SK-N-SH treated with all-trans-retinoic acid at 6 μM for 48 hours (cell line): ENCODE results near the gene TSPYL4.

ENCODE experiments used
- ATAC-seq: fragments of 200-7000 bp; cut with Tn5 transposase; 3 replicates; pipeline ENCODE4 v1.9.1; 2020; ENCODE audit warnings: mild to moderate bottlenecking, moderate library complexity
- ARNTL ChIP-seq: fragments of 450-650 bp; formaldehyde crosslinking; IDR thresholded peaks from 2 replicates; pipeline ENCODE4 v1.5.0; 2020; ENCODE audit warnings: low read depth, mild to moderate bottlenecking, moderate library complexity, borderline replicate concordance
- BACH2 ChIP-seq: fragments of 250-450 bp; sonication (Bioruptor Pico); IDR thresholded peaks from 2 replicates; pipeline ENCODE4 v1.9.0; 2021; ENCODE audit warnings: mild to moderate bottlenecking, borderline replicate concordance
- CREB5 ChIP-seq: fragments of 250-450 bp; sonication (Bioruptor Pico); IDR thresholded peaks from 2 replicates; pipeline ENCODE4 v1.5.1; 2020; ENCODE audit warnings: low read depth, mild to moderate bottlenecking, moderate library complexity
- CSRNP3 ChIP-seq: fragments of 250-450 bp; sonication (Bioruptor Pico); IDR thresholded peaks from 2 replicates; pipeline ENCODE4 v1.5.1; 2021; ENCODE audit warnings: mild to moderate bottlenecking, moderate library complexity
- ESRRG ChIP-seq: fragments of 250-450 bp; sonication (Bioruptor Pico); IDR thresholded peaks from 2 replicates; pipeline ENCODE4 v1.6.1; 2021; ENCODE audit warnings: mild to moderate bottlenecking
- GLIS3 ChIP-seq: fragments of 250-450 bp; sonication (Bioruptor Pico); IDR thresholded peaks from 2 replicates; pipeline ENCODE4 v1.5.0; 2020; ENCODE audit warnings: mild to moderate bottlenecking, moderate library complexity
- ISL1 ChIP-seq: fragments of 250-450 bp; sonication (Bioruptor Pico); IDR thresholded peaks from 2 replicates; pipeline ENCODE4 v2.1.2; 2022; ENCODE audit warnings: mild to moderate bottlenecking, moderate library complexity
- OSR1 ChIP-seq: fragments of 250-450 bp; sonication (Bioruptor Pico); IDR thresholded peaks from 2 replicates; pipeline ENCODE4 v1.8.0; 2022; ENCODE audit warnings: moderate library complexity, mild to moderate bottlenecking, inconsistent platforms
- PATZ1 ChIP-seq: fragments of 250-450 bp; sonication (Bioruptor Pico); IDR thresholded peaks from 2 replicates; pipeline ENCODE4 v1.8.0; 2020; ENCODE audit warnings: mild to moderate bottlenecking, moderate library complexity, borderline replicate concordance
- POU6F1 ChIP-seq: fragments of 250-450 bp; sonication (Bioruptor Pico); IDR thresholded peaks from 2 replicates; pipeline ENCODE4 v1.8.0; 2021; ENCODE audit warnings: low read depth, mild to moderate bottlenecking, moderate library complexity, borderline replicate concordance
- PPARA ChIP-seq: fragments of 250-450 bp; sonication (Bioruptor Pico); IDR thresholded peaks from 2 replicates; pipeline ENCODE4 v1.5.0; 2020; ENCODE audit warnings: mild to moderate bottlenecking, borderline replicate concordance
- TCF4 ChIP-seq: fragments of 250-450 bp; sonication (Bioruptor Pico); IDR thresholded peaks from 2 replicates; pipeline ENCODE4 v1.8.0; 2021; ENCODE audit warnings: mild to moderate bottlenecking, moderate library complexity, borderline replicate concordance
- TOX ChIP-seq: fragments of 250-450 bp; sonication (Bioruptor Pico); IDR thresholded peaks from 2 replicates; pipeline ENCODE4 v1.8.0; 2021; ENCODE audit warnings: mild to moderate bottlenecking, moderate library complexity, borderline replicate concordance
- TSHZ2 ChIP-seq: fragments of 250-450 bp; sonication (Bioruptor Pico); IDR thresholded peaks from 2 replicates; pipeline ENCODE4 v1.5.0; 2020; ENCODE audit warnings: mild to moderate bottlenecking, moderate library complexity
- ZC3H10 ChIP-seq: fragments of 250-450 bp; sonication (Bioruptor Pico); IDR thresholded peaks from 2 replicates; pipeline ENCODE4 v1.5.1; 2021; ENCODE audit warnings: mild to moderate bottlenecking, moderate library complexity
- ZFP3 ChIP-seq: fragments of 250-450 bp; sonication (Bioruptor Pico); IDR thresholded peaks from 2 replicates; pipeline ENCODE4 v1.5.0; 2020; ENCODE audit warnings: mild to moderate bottlenecking, moderate library complexity
- ZFP30 ChIP-seq: fragments of 450-650 bp; formaldehyde crosslinking; IDR thresholded peaks from 2 replicates; pipeline ENCODE4 v1.5.0; 2022; ENCODE audit warnings: mild to moderate bottlenecking, moderate library complexity
- ZNF565 ChIP-seq: fragments of 450-650 bp; formaldehyde crosslinking; conservative IDR thresholded peaks from 2 replicates; pipeline ENCODE4 v1.5.0; 2020; ENCODE audit warnings: low read depth, mild to moderate bottlenecking, moderate library complexity
- ZNF70 ChIP-seq: fragments of 450-650 bp; formaldehyde crosslinking; IDR thresholded peaks from 2 replicates; pipeline ENCODE4 v1.5.0; 2020; ENCODE audit warnings: mild to moderate bottlenecking, moderate library complexity
- ZNF8 ChIP-seq: fragments of 450-650 bp; formaldehyde crosslinking; IDR thresholded peaks from 2 replicates; pipeline ENCODE4 v1.5.0; 2020; ENCODE audit warnings: mild to moderate bottlenecking, moderate library complexity

The TSPYL4 gene

GRCh38 chr6:116266803-116267202 is 12.9 kb upstream of the TSPYL4 start:
- no peak for TF ChIP-seq ZFP3 (CRISPR knock-in tag)
- no peak for TF ChIP-seq ESRRG (CRISPR knock-in tag)
- no peak for TF ChIP-seq OSR1 (CRISPR knock-in tag)
- TF ChIP-seq TOX: no peak
- no peak for TF ChIP-seq ZNF565 (CRISPR knock-in tag)
- no peak for TF ChIP-seq ARNTL (CRISPR knock-in tag)
- no peak for TF ChIP-seq ZNF70
- TF ChIP-seq BACH2 (CRISPR knock-in tag): no peak
- no peak for TF ChIP-seq PATZ1 (CRISPR knock-in tag)
- no peak for TF ChIP-seq TCF4 (CRISPR knock-in tag)
- no peak for TF ChIP-seq CSRNP3 (CRISPR knock-in tag)
- no peak for TF ChIP-seq ZNF8 (CRISPR knock-in tag)
- TF ChIP-seq CREB5 (CRISPR knock-in tag): no peak
- TF ChIP-seq POU6F1: no peak
- no peak for TF ChIP-seq ISL1
- TF ChIP-seq GLIS3 (CRISPR knock-in tag): no peak
- TF ChIP-seq PPARA (CRISPR knock-in tag): no peak
- TF ChIP-seq ZFP30: no peak
- TF ChIP-seq TSHZ2 (CRISPR knock-in tag): no peak
- no peak for TF ChIP-seq ZC3H10 (CRISPR knock-in tag)
- no peak for ATAC-seq

GRCh38 chr6:116265041-116265829 is 11.4 kb upstream of the TSPYL4 start:
- no peak for TF ChIP-seq PATZ1 (CRISPR knock-in tag)
- no peak for TF ChIP-seq ZNF565 (CRISPR knock-in tag)
- TF ChIP-seq BACH2 (CRISPR knock-in tag): no peak
- TF ChIP-seq ARNTL (CRISPR knock-in tag): no peak
- TF ChIP-seq POU6F1: no peak
- no peak; the same call in 2 of the 3 replicates for ATAC-seq
